Measurements from ENCODE around the gene MAPKAP1.

Gene MAPKAP1

DNA sequence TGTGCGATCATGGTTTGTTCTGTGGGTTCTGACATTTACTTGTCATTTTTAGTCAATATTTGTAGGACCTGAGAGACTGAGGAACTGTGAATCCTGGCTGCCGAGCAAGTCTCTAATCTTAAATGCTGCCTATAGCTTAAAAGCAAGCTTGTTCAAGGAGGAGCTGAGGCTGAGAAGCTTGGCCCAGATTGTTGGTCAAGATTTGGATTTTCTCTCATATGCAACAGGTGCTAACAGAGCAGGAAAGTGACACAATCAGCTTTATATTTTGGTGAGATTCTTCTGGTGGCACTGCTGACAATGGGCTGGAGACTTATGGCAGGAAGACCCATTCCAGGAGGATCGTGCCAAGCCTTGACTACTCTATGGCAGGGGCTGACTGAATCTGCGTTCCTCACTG is 192.5 kb downstream of the MAPKAP1 start:
- Histone ChIP-seq H3K4me1 (ENCODE audit: control insufficient read depth in 1 of 2, insufficient read depth in 1 of 2, low read depth in 1 of 2, low read length in 1 of 2) (no peaks in the 10 kb centered on the region), H3K27me3 (no peaks in the 10 kb centered on the region), H3K4me3 (ENCODE audit: low read depth in 1 of 2, low read length in 1 of 2) (no peak overlapping the region), H3K9me3 (no peaks in the 10 kb centered on the region), H3K36me3 (peaks cover 14% of the 10 kb centered on the region), H3K27ac (no peak overlapping the region)
- TF ChIP-seq, protein P1, sequence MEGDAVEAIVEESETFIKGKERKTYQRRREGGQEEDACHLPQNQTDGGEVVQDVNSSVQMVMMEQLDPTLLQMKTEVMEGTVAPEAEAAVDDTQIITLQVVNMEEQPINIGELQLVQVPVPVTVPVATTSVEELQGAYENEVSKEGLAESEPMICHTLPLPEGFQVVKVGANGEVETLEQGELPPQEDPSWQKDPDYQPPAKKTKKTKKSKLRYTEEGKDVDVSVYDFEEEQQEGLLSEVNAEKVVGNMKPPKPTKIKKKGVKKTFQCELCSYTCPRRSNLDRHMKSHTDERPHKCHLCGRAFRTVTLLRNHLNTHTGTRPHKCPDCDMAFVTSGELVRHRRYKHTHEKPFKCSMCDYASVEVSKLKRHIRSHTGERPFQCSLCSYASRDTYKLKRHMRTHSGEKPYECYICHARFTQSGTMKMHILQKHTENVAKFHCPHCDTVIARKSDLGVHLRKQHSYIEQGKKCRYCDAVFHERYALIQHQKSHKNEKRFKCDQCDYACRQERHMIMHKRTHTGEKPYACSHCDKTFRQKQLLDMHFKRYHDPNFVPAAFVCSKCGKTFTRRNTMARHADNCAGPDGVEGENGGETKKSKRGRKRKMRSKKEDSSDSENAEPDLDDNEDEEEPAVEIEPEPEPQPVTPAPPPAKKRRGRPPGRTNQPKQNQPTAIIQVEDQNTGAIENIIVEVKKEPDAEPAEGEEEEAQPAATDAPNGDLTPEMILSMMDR (IDR thresholded peaks at IDR 0.05), result no peak

DNA sequence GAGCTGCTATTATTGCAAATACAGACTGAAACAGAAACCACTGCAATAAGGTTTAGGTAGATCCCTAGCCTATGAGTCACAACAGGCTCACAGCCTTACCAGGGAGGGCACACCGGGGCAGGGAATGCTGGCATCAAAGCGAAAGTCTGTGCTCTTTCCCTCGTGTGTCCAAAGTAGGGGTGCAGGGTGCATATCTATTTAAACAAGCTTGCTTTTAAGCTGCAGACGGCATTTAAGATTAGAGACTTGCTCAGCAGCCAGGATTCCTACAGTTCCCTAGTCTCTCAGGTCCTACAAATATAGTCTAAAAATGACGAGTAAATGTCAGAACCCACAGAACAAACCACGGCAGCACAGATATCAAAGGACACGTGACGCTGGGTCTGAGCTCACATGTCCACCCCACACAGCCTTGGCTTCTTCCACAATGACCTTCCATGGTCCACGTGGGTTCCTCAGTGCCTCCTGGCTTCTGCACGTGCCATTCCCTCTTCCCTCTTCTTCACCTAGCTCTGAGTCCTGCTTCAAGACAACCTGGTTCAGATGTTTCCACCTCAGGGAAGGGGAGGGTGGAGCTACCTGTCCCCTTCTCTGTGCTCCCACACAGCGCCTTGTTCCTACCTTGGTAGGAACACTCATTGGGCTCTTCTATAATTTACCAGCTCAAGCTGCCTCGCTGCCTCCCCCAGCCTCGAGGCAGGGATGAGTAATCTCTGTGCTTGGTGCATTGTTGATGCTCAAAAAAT is 193.2 kb downstream of the MAPKAP1 start:
- no peaks in the 10 kb centered on the region for H3K9me3 ChIP-seq
- no peaks in the 10 kb centered on the region for H3K27me3 ChIP-seq
- H3K27ac ChIP-seq, result no peak overlapping the region
- no peak overlapping the region for H3K4me3 ChIP-seq (ENCODE audit: low read depth in 1 of 2, low read length in 1 of 2)
- H3K4me1 ChIP-seq (ENCODE audit: control insufficient read depth in 1 of 2, insufficient read depth in 1 of 2, low read depth in 1 of 2, low read length in 1 of 2), result no peaks in the 10 kb centered on the region
- peaks cover 14% of the 10 kb centered on the region for H3K36me3 ChIP-seq
- TF ChIP-seq, protein P1 (IDR thresholded peaks at IDR 0.05), result no peak

DNA sequence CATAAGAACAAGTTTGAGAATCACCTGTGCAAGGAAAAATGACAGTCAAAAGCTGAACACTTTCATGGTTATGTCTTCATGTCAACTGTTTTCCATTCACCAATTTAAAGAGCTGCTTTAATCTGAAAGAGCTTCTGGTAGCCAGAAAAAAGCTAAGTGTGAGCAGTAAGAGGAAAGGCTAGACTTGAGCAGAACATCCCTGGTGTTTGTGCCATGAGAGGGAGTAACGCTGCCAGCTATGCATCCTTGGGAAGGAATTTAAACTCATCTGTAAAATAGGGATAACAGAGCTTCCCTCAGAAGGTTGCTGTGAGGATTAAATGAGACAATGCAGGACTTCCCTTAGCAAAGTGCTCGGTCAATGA is 193.7 kb downstream of the MAPKAP1 start:
- peaks cover 9% of the 10 kb centered on the region for H3K36me3 ChIP-seq
- TF ChIP-seq, protein P1 (IDR thresholded peaks at IDR 0.05), result no peak
- no peaks in the 10 kb centered on the region for H3K4me1 ChIP-seq (ENCODE audit: control insufficient read depth in 1 of 2, insufficient read depth in 1 of 2, low read depth in 1 of 2, low read length in 1 of 2)
- no peak overlapping the region for H3K27ac ChIP-seq
- H3K27me3 ChIP-seq, result no peaks in the 10 kb centered on the region
- no peaks in the 10 kb centered on the region for H3K9me3 ChIP-seq
- H3K4me3 ChIP-seq (ENCODE audit: low read depth in 1 of 2, low read length in 1 of 2), result no peak overlapping the region

DNA sequence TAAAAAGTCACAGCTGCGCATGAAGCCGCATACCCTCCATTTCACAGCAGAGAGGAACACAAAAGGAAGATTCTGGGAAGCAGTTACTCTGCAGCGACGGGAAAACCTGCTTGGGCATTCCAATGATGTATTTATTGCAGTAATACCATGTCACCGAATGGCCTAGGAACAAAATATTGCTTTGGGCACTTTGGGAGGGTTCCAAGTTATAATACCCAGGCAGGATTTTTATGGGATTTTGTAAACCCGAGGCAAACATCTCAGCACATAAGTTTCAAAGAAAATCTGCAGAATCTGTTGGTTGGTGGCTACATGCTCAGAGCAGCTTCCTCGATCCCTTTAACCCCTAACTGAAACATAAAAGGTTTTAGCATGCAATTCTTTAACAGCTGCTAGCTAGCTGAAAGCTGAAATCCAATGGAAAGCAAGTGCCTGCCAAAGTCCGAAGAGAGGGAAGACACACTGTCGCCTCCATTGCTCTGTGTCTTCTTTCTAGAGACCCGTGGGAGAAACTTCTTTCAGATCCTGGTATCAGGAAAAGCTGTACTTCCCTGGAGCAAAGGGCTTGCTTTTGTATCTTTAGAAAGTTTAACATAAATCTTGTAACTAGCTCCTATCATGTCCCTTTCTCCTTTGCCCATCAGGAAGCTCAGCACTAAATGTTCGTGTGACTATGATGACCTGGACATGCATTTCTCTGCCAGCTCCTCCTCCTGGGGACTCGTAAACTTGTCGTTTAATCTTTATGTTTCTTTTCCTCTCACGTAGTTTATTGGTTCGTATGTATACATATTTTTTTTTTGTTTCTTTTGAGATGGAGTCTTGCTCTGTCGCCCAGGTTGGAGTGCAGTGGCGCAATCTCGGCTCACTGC is 195.0 kb downstream of the MAPKAP1 start:
- Histone ChIP-seq H3K27ac (no peak overlapping the region), H3K4me1 (ENCODE audit: control insufficient read depth in 1 of 2, insufficient read depth in 1 of 2, low read depth in 1 of 2, low read length in 1 of 2) (no peaks in the 10 kb centered on the region), H3K36me3 (peaks cover 3% of the 10 kb centered on the region), H3K27me3 (no peaks in the 10 kb centered on the region), H3K9me3 (no peaks in the 10 kb centered on the region), H3K4me3 (ENCODE audit: low read depth in 1 of 2, low read length in 1 of 2) (no peak overlapping the region)
- TF ChIP-seq, protein P1 (IDR thresholded peaks at IDR 0.05), result no peak

DNA sequence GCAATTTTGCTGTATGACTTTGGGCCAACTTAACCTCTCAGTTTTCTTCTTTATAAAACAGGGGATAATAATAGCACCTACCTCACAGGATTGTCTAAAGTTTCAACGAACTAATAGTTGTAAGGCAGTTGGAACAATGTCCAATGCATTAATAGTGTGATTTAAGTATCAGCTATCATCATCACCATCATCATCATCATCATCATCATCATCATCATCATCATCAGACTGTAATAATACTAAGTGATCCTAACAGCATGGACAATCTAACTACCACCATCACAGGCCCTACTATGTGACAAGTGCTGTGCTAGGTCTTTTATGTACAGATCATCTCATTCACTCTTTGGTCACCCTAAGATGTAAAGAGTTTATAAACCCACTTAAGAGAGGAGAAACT is 196.0 kb downstream of the MAPKAP1 start:
- no peaks in the 10 kb centered on the region for H3K27me3 ChIP-seq
- H3K9me3 ChIP-seq, result no peaks in the 10 kb centered on the region
- no peaks in the 10 kb centered on the region for H3K4me1 ChIP-seq (ENCODE audit: control insufficient read depth in 1 of 2, insufficient read depth in 1 of 2, low read depth in 1 of 2, low read length in 1 of 2)
- no peak overlapping the region for H3K4me3 ChIP-seq (ENCODE audit: low read depth in 1 of 2, low read length in 1 of 2)
- H3K36me3 ChIP-seq, result peaks cover 3% of the 10 kb centered on the region
- TF ChIP-seq, protein P1 (IDR thresholded peaks at IDR 0.05), result no peak
- no peak overlapping the region for H3K27ac ChIP-seq
